Uterus (tissue), 4 donors: Measurements from ENCODE around the gene FXYD6. TPM values are rescaled to one million over a fixed set of nuclear protein-coding genes. Genes with fewer than 3 reads are reported as not detected.

Source experiments
- DNase-seq, 2 donors: peaks; one replicate each; pipeline ENCODE4 v3.0.0-alpha.2; 2019 to 2020
- H3K27ac ChIP-seq, 2 donors: fragments of 200-600 bp; sonication (generic); 1 replicate in 1 of 2; 2 replicates in 1 of 2; pipeline ENCODE4 v1.5.1; 2016 to 2018
- H3K27me3 ChIP-seq, 2 donors: fragments of 200-600 bp; sonication (generic); one replicate each; pipeline ENCODE4 v1.5.1; 2018 to 2019; ENCODE audit warnings: control low read depth in 1 of 2
- H3K36me3 ChIP-seq, 2 donors: fragments of 200-600 bp; sonication (generic); one replicate each; pipeline ENCODE4 v1.5.1; 2019; ENCODE audit warnings: control low read depth in 1 of 2
- H3K4me1 ChIP-seq, 2 donors: fragments of 200-600 bp; sonication (generic); one replicate each; pipeline ENCODE4 v1.5.1; 2018 to 2019; ENCODE audit warnings: control low read depth in 1 of 2
- H3K4me3 ChIP-seq, 2 donors: fragments of 200-600 bp; sonication (generic); 1 replicate in 1 of 2; 2 replicates in 1 of 2; pipeline ENCODE4 v1.5.1; 2018 to 2019; ENCODE audit warnings: mild to moderate bottlenecking in 1 of 2
- H3K9me3 ChIP-seq, 2 donors: fragments of 200-600 bp; sonication (generic); one replicate each; pipeline ENCODE4 v1.5.1; 2019; ENCODE audit warnings: control low read depth in 1 of 2
- POLR2A ChIP-seq, 2 donors: fragments of 450-650 bp; IDR thresholded peaks; one replicate each; pipeline ENCODE4 v1.6.1; 2016; ENCODE audit warnings: antibody characterized with exemption in 2 of 2, mild to moderate bottlenecking in 1 of 2, moderate library complexity in 1 of 2
- intact Hi-C: fragments of 100-400 bp; cut with DNase I; formaldehyde crosslinking; loops from one replicate; pipeline ENCODE4 v1.15.1; 2023; ENCODE audit warnings: low total_unique reads
- total RNA-seq, 4 donors: library from RNA; depleted of rRNA in 3 of 4; stranded (reverse); fragments of >200 nt in 3 of 4; gene quantifications; one replicate each; pipeline versions ENCODE4 v1.1.0 to v1.2.4, GENCODE V29; 2014 to 2023
- TF ChIP-seq, protein P1 (sequence below), 4 experiments: fragments of 200-600 bp in 2 of 4; fragments of 450-650 bp in 2 of 4; sonication (generic) in 2 of 4; IDR thresholded peaks; one replicate each; pipeline ENCODE4 v1.5.1; 2016 to 2019; ENCODE audit warnings: antibody characterized with exemption in 4 of 4, mild to moderate bottlenecking in 2 of 4, moderate library complexity in 1 of 4
- donor health status: DM: yes; HTN: yes; CAD: no.

The FXYD6 gene
- total RNA-seq, 4 donors from 2014 or later: 85.3 to 307 (median 192) TPM

DNA sequence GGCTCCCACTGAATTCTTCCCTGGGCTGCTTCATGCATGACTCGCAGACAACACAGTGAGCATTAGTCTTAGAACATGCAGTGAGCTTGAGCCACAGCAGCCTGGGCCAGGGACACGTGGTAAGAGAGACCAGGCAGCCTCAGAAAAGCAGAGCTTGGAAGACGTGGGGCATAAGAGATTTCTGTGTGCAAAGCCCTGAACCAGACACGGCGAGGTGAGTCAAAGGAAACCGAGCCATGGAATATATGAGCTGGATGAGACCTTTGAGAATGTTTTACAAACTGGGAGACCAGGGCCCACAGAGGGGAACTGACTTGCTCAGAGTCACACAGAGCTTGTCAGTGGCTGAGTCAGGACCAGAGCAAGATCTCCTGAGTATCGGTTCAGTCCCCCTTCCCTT lies 8.5 kb upstream of the FXYD6 start:
- H3K27me3 ChIP-seq: no peaks in the 10 kb centered on the region
- no peaks in the 10 kb centered on the region for H3K36me3 ChIP-seq
- peak; percentile 64 to 72 for DNase-seq
- H3K4me3 ChIP-seq: no peak overlapping the region
- intact Hi-C loops: no loop called here
- no peaks in the 10 kb centered on the region for H3K9me3 ChIP-seq
- TF ChIP-seq, protein P1, sequence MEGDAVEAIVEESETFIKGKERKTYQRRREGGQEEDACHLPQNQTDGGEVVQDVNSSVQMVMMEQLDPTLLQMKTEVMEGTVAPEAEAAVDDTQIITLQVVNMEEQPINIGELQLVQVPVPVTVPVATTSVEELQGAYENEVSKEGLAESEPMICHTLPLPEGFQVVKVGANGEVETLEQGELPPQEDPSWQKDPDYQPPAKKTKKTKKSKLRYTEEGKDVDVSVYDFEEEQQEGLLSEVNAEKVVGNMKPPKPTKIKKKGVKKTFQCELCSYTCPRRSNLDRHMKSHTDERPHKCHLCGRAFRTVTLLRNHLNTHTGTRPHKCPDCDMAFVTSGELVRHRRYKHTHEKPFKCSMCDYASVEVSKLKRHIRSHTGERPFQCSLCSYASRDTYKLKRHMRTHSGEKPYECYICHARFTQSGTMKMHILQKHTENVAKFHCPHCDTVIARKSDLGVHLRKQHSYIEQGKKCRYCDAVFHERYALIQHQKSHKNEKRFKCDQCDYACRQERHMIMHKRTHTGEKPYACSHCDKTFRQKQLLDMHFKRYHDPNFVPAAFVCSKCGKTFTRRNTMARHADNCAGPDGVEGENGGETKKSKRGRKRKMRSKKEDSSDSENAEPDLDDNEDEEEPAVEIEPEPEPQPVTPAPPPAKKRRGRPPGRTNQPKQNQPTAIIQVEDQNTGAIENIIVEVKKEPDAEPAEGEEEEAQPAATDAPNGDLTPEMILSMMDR (IDR thresholded peaks at IDR 0.05): no peak
- no peak for TF ChIP-seq POLR2A (IDR thresholded peaks at IDR 0.05)
- peak overlapping the region; percentile 89 to 90 for H3K27ac ChIP-seq
- peaks cover 8 to 10% of the 10 kb centered on the region in 2 donors for H3K4me1 ChIP-seq

DNA sequence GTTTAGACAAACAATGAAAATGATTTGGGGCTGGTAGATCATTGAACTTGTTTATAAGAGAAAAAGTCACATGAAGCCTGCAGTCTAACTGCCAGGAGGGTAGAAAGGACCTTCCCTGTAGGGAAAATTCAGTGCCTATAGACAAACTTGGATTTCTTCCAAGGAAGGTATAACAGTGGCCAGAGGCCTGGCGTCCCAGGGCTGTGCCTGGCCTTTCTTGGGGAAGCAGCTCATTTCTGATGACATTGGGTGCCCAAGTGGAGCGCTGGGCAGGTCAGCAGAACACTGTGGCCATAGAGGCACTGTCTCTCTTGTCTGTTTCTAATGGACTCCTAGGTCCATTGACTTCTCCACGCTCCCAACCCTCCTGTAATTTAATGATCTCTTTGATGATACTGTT lies 6.6 kb upstream of the FXYD6 start:
- Histone ChIP-seq H3K4me1 (peaks cover 8 to 10% of the 10 kb centered on the region in 2 donors), H3K9me3 (no peaks in the 10 kb centered on the region), H3K36me3 (no peaks in the 10 kb centered on the region), H3K27me3 (no peaks in the 10 kb centered on the region), H3K4me3 (no peak overlapping the region), H3K27ac (peak overlapping the region; percentile 89 to 90)
- intact Hi-C loops: no loop called here
- DNase-seq: peak in 1 of 2 donors; percentile 13
- TF ChIP-seq, protein P1 (IDR thresholded peaks at IDR 0.05): no peak
- TF ChIP-seq POLR2A (IDR thresholded peaks at IDR 0.05): no peak

DNA sequence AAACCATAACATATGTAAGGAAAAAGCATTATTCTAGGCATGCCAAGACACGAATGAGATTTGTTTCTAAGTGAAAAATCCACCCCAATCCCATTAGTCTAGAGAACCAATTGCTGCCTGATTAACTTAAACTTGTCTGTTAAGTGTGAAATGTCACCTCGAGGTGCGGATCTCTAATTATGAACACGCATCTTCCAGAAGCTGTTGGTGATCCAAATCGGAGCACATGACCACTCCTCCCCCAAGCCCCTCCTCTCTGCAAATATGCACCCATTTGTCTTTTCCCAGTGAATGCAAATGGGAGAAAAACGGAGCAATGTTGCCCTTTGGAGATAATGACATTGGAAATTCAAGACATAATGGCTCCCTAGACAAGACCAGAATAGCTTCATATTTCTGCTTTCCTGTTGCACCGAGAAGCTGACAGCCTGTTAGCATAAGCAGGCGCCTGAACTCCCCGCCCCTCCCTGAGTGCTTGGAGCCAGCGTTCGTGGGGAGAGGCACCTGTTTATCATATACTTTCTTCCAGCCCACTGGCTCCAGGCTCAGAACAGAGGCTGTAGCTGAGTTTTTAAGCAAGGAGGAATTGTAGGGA lies 6.0 kb upstream of the FXYD6 start:
- no peaks in the 10 kb centered on the region for H3K36me3 ChIP-seq
- H3K27me3 ChIP-seq: no peaks in the 10 kb centered on the region
- intact Hi-C loops: no loop called here
- peak overlapping the region; percentile 89 to 90 for H3K27ac ChIP-seq
- no peak overlapping the region for H3K4me3 ChIP-seq
- no peaks in the 10 kb centered on the region for H3K9me3 ChIP-seq
- no peak for TF ChIP-seq POLR2A (IDR thresholded peaks at IDR 0.05)
- TF ChIP-seq, protein P1 (IDR thresholded peaks at IDR 0.05): no peak
- DNase-seq: no peak
- H3K4me1 ChIP-seq: peaks cover 8 to 10% of the 10 kb centered on the region in 2 donors

DNA sequence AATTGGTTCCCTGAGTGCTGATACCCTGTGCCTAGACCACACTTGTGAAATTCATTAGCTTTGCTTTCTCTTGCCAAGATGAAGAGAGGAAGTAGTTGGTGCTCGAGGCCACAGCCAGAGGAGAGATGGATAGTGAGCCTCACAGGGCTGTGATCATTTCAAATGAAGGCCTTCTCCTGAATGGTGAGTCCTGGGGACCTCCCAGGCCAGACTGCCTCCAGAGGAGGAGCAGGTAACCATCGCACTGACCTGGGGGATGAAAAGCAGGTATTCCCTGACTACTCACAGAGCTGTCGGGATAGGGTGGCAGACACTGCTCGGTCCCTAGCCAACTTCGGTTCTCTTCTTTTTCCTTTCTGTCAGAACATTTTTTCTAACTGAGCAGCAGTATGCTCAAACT lies 4.8 kb upstream of the FXYD6 start:
- intact Hi-C loops: no loop called here
- no peak for DNase-seq
- Histone ChIP-seq H3K36me3 (no peaks in the 10 kb centered on the region), H3K4me1 (peaks cover 8 to 10% of the 10 kb centered on the region in 2 donors), H3K27me3 (no peaks in the 10 kb centered on the region), H3K27ac (peak overlapping the region in 1 of 2 donors; percentile 26), H3K4me3 (no peak overlapping the region), H3K9me3 (no peaks in the 10 kb centered on the region)
- TF ChIP-seq POLR2A (IDR thresholded peaks at IDR 0.05): no peak
- TF ChIP-seq, protein P1 (IDR thresholded peaks at IDR 0.05): no peak

DNA sequence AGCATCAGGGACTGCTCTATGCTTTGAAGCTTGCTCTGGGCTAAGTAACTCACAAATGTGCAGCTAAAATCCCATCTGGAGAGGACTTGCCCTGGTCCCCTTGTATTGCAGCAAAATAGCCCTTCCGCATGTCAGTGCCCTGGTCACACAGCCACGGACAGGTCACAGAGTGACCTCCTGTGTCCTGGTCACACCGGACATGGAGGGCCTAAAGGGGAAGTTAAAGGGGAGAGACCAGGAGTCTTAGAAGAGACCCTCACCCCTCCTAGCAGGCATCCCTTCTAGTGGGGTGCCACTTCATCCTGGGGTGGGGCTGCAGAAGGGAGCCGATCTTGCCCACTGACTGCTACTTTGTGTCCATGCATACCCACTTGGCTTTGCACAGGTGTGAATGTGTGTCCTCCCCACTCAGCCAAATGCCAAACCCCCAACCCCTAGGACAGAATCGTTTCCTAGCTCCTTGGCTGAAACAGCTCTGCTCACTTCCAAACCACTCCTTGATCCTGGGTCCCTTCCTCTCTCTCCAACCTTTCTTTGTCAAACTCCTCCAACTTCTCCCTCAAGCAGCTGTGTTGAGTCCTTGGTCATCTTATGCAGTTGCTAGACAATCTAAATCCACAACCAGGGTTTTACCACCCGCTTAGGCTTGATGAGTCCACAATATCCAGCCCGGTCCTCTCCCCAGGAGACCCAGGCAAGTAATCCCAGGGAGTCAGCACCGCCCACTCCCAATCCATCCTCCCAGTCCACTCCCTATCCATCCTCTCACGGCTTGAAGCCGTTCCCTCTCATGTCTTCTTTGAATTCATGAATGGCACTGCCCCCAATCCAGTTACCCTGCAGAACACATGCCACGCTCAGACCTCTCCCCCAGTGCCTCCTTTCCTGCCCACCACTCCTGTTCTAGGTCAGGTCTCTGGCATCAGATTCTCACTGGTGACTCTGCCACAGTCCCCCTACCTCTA lies 3.3 kb upstream of the FXYD6 start:
- Histone ChIP-seq H3K27ac (peak overlapping the region in 1 of 2 donors; percentile 15), H3K4me1 (peaks cover 3 to 10% of the 10 kb centered on the region in 2 donors), H3K4me3 (no peak overlapping the region), H3K27me3 (no peaks in the 10 kb centered on the region), H3K9me3 (no peaks in the 10 kb centered on the region), H3K36me3 (no peaks in the 10 kb centered on the region)
- intact Hi-C loops: no loop called here
- TF ChIP-seq, protein P1 (IDR thresholded peaks at IDR 0.05): no peak
- TF ChIP-seq POLR2A (IDR thresholded peaks at IDR 0.05): no peak
- DNase-seq: no peak
